Measurements from ENCODE around the gene ISCA2.

The ISCA2 gene

GRCh38 chr14:74483321-74483720, 10.2 kb upstream of the ISCA2 start:
- Histone ChIP-seq H3K9me3 (ENCODE audit: insufficient read depth, low read depth, low read length) (no peaks in the 10 kb centered on the region), H3K27me3 (ENCODE audit: insufficient read depth, low read length) (no peaks in the 10 kb centered on the region), H3K27ac (ENCODE audit: low read depth, low read length) (no peak overlapping the region), H3K4me3 (ENCODE audit: low read length) (no peak overlapping the region), H3K4me1 (ENCODE audit: insufficient read depth, low read length) (0 out of 2 replicates have a peak, but pooled peaks cover 4% of the 10 kb centered on the region), H3K9ac (ENCODE audit: low read depth, low read length) (no peak overlapping the region), H3K36me3 (ENCODE audit: insufficient read depth, low read length) (peaks cover 77% of the 10 kb centered on the region)

- Histone ChIP-seq H3K4me3 (ENCODE audit: low read length) (no peak overlapping the region), H3K36me3 (ENCODE audit: insufficient read depth, low read length) (peaks cover 51% of the 10 kb centered on the region), H3K27ac (ENCODE audit: low read depth, low read length) (no peak overlapping the region), H3K9ac (ENCODE audit: low read depth, low read length) (no peak overlapping the region), H3K27me3 (ENCODE audit: insufficient read depth, low read length) (no peaks in the 10 kb centered on the region), H3K9me3 (ENCODE audit: insufficient read depth, low read depth, low read length) (no peaks in the 10 kb centered on the region), H3K4me1 (ENCODE audit: insufficient read depth, low read length) (peaks cover 9% of the 10 kb centered on the region; the same call in 1 of the 2 replicates)
- 99% methylated on average over 3 of the region's 3 CpGs for WGBS
Observed at GRCh38 chr14:74486164-74486563, 7.4 kb upstream of the ISCA2 start.

GRCh38 chr14:74488786-74489397, 4.7 kb upstream of the ISCA2 start:
- Histone ChIP-seq H3K27ac (ENCODE audit: low read depth, low read length) (no peak overlapping the region), H3K9ac (ENCODE audit: low read depth, low read length) (no peak overlapping the region)

GRCh38 chr14:74490486-74490885, 3.1 kb upstream of the ISCA2 start:
- no peak overlapping the region for H3K27ac ChIP-seq (ENCODE audit: low read depth, low read length)
- H3K4me3 ChIP-seq (ENCODE audit: low read length): no peak overlapping the region
- peaks cover 23% of the 10 kb centered on the region for H3K4me1 ChIP-seq (ENCODE audit: insufficient read depth, low read length)
- H3K27me3 ChIP-seq (ENCODE audit: insufficient read depth, low read length): no peaks in the 10 kb centered on the region
- WGBS: 100% methylated on average over 1 of the region's 1 CpG
- H3K9me3 ChIP-seq (ENCODE audit: insufficient read depth, low read depth, low read length): no peaks in the 10 kb centered on the region
- peaks cover 16% of the 10 kb centered on the region for H3K36me3 ChIP-seq (ENCODE audit: insufficient read depth, low read length)
- H3K9ac ChIP-seq (ENCODE audit: low read depth, low read length): no peak overlapping the region

More at GRCh38 chr14:74488786-74489397, 4.7 kb upstream of the ISCA2 start:
- no peak overlapping the region for H3K4me3 ChIP-seq (ENCODE audit: low read length)
- H3K4me1 ChIP-seq (ENCODE audit: insufficient read depth, low read length): peaks cover 15% of the 10 kb centered on the region
- no peaks in the 10 kb centered on the region for H3K9me3 ChIP-seq (ENCODE audit: insufficient read depth, low read depth, low read length)
- H3K27me3 ChIP-seq (ENCODE audit: insufficient read depth, low read length): no peaks in the 10 kb centered on the region
- H3K36me3 ChIP-seq (ENCODE audit: insufficient read depth, low read length): peaks cover 23% of the 10 kb centered on the region

- Histone ChIP-seq H3K9me3 (ENCODE audit: insufficient read depth, low read depth, low read length) (no peaks in the 10 kb centered on the region), H3K4me1 (ENCODE audit: insufficient read depth, low read length) (peaks cover 19% of the 10 kb centered on the region), H3K9ac (ENCODE audit: low read depth, low read length) (peak overlapping the region; percentile 76), H3K27me3 (ENCODE audit: insufficient read depth, low read length) (no peaks in the 10 kb centered on the region), H3K27ac (ENCODE audit: low read depth, low read length) (no peak overlapping the region), H3K4me3 (ENCODE audit: low read length) (peak overlapping the region; percentile 81), H3K36me3 (ENCODE audit: insufficient read depth, low read length) (peaks cover 19% of the 10 kb centered on the region)
- WGBS: 3% methylated on average over 20 of the region's 20 CpGs
Observed at GRCh38 chr14:74491956-74492775, 1.4 kb upstream of the ISCA2 start.

- Histone ChIP-seq H3K27ac (ENCODE audit: low read depth, low read length) (peak within 1 kb of the TSS; percentile 90), H3K4me3 (ENCODE audit: low read length) (peak within 1 kb of the TSS; percentile 100), H3K9me3 (ENCODE audit: insufficient read depth, low read depth, low read length) (no peaks in the 10 kb centered on the region), H3K27me3 (ENCODE audit: insufficient read depth, low read length) (no peaks in the 10 kb centered on the region), H3K4me1 (ENCODE audit: insufficient read depth, low read length) (peaks cover 19% of the 10 kb centered on the region), H3K9ac (ENCODE audit: low read depth, low read length) (peak within 1 kb of the TSS; percentile 94), H3K36me3 (ENCODE audit: insufficient read depth, low read length) (peaks cover 19% of the 10 kb centered on the region)
- under 1% methylated on average over 35 of the region's 35 CpGs for WGBS
Observed at GRCh38 chr14:74492776-74493342, 706 bp upstream of the ISCA2 start, which contains the start of gene NPC2. Gene NPC2 (minus strand): TSS chr14:74493305. CDS start chr14:74493274, 31 bp downstream.

GRCh38 chr14:74495356-74495755, 1.8 kb downstream of the ISCA2 start:
- no peak overlapping the region for H3K9ac ChIP-seq (ENCODE audit: low read depth, low read length)
- no peaks in the 10 kb centered on the region for H3K27me3 ChIP-seq (ENCODE audit: insufficient read depth, low read length)
- H3K27ac ChIP-seq (ENCODE audit: low read depth, low read length): no peak overlapping the region
- WGBS: 91% methylated on average over 2 of the region's 2 CpGs
- peaks cover 17% of the 10 kb centered on the region for H3K4me1 ChIP-seq (ENCODE audit: insufficient read depth, low read length)
- no peaks in the 10 kb centered on the region for H3K9me3 ChIP-seq (ENCODE audit: insufficient read depth, low read depth, low read length)
- peaks cover 19% of the 10 kb centered on the region for H3K36me3 ChIP-seq (ENCODE audit: insufficient read depth, low read length)
- peak overlapping the region; percentile 100; the same call in 1 of the 2 replicates for H3K4me3 ChIP-seq (ENCODE audit: low read length)

- Histone ChIP-seq H3K27ac (ENCODE audit: low read depth, low read length) (peak overlapping the region; percentile 73), H3K36me3 (ENCODE audit: insufficient read depth, low read length) (peaks cover 10% of the 10 kb centered on the region), H3K4me1 (ENCODE audit: insufficient read depth, low read length) (peaks cover 19% of the 10 kb centered on the region), H3K9me3 (ENCODE audit: insufficient read depth, low read depth, low read length) (no peaks in the 10 kb centered on the region), H3K27me3 (ENCODE audit: insufficient read depth, low read length) (no peaks in the 10 kb centered on the region), H3K9ac (ENCODE audit: low read depth, low read length) (peak overlapping the region; percentile 46; the same call in 1 of the 2 replicates), H3K4me3 (ENCODE audit: low read length) (0 out of 2 replicates have a peak overlapping the region, but pooled peaks have one; percentile 3)
- WGBS: 62% methylated on average over 10 of the region's 10 CpGs
Observed at GRCh38 chr14:74500417-74501134, 7.0 kb downstream of the ISCA2 start.

- Histone ChIP-seq H3K9me3 (ENCODE audit: insufficient read depth, low read depth, low read length) (no peaks in the 10 kb centered on the region), H3K4me1 (ENCODE audit: insufficient read depth, low read length) (peaks cover 19% of the 10 kb centered on the region), H3K9ac (ENCODE audit: low read depth, low read length) (peak overlapping the region; percentile 46; the same call in 1 of the 2 replicates), H3K36me3 (ENCODE audit: insufficient read depth, low read length) (peaks cover 4% of the 10 kb centered on the region), H3K27me3 (ENCODE audit: insufficient read depth, low read length) (no peaks in the 10 kb centered on the region), H3K27ac (ENCODE audit: low read depth, low read length) (peak overlapping the region; percentile 73), H3K4me3 (ENCODE audit: low read length) (0 out of 2 replicates have a peak overlapping the region, but pooled peaks have one; percentile 3)
- 51% methylated on average over 16 of the region's 16 CpGs for WGBS
Observed at GRCh38 chr14:74501135-74501614, 7.6 kb downstream of the ISCA2 start.

- Histone ChIP-seq H3K4me1 (ENCODE audit: insufficient read depth, low read length) (peaks cover 19% of the 10 kb centered on the region), H3K4me3 (ENCODE audit: low read length) (no peak overlapping the region), H3K9me3 (ENCODE audit: insufficient read depth, low read depth, low read length) (no peaks in the 10 kb centered on the region), H3K36me3 (ENCODE audit: insufficient read depth, low read length) (no peaks in the 10 kb centered on the region), H3K27me3 (ENCODE audit: insufficient read depth, low read length) (no peaks in the 10 kb centered on the region), H3K9ac (ENCODE audit: low read depth, low read length) (no peak overlapping the region), H3K27ac (ENCODE audit: low read depth, low read length) (peak overlapping the region; percentile 73; the same call in 1 of the 2 replicates)
- 90% methylated on average over 5 of the region's 5 CpGs for WGBS
Observed at GRCh38 chr14:74501691-74502090, 8.1 kb downstream of the ISCA2 start.
